ENCODE results near the gene PRR19. TPM values are rescaled to one million over a fixed set of nuclear protein-coding genes. Genes with fewer than 3 reads are reported as not detected.

Gene PRR19
- total RNA-seq, 4 donors from 2014 or later: 0.30 to 0.44 TPM; not detected in 2

- 64 to 66% methylated on average over 6 of the region's 6 CpGs for WGBS, 2 donors
- Histone ChIP-seq H3K4me1 (peaks cover 0 to 61% (median 8%) of the 10 kb centered on the region in 4 donors), H3K27ac (no peak overlapping the region), H3K36me3 (peaks cover 0 to 32% (median 0%) of the 10 kb centered on the region in 3 donors), H3K9me3 (no peaks in the 10 kb centered on the region), H3K4me3 (no peak overlapping the region), H3K27me3 (no peaks in the 10 kb centered on the region)
- TF ChIP-seq POLR2A (IDR thresholded peaks at IDR 0.05): no peak
- TF ChIP-seq EP300 (IDR thresholded peaks at IDR 0.05): no peak
- no peak for DNase-seq (ENCODE audit: low spot score in 2 of 2)
Measured at GRCh38 chr19:42332059-42332458, 30.1 kb downstream of the PRR19 start.

GRCh38 chr19:42333018-42333417 lies 31.1 kb downstream of the PRR19 start:
- Histone ChIP-seq H3K4me3 (no peak overlapping the region), H3K27me3 (no peaks in the 10 kb centered on the region), H3K4me1 (peaks cover 0 to 51% (median 8%) of the 10 kb centered on the region in 4 donors), H3K9me3 (no peaks in the 10 kb centered on the region), H3K27ac (no peak overlapping the region), H3K36me3 (peaks cover 0 to 42% (median 0%) of the 10 kb centered on the region in 3 donors)
- DNase-seq (ENCODE audit: low spot score in 2 of 2): no peak
- TF ChIP-seq EP300 (IDR thresholded peaks at IDR 0.05): no peak
- no peak for TF ChIP-seq CTCF (IDR thresholded peaks at IDR 0.05)
- TF ChIP-seq POLR2A (IDR thresholded peaks at IDR 0.05): no peak
- 88% methylated on average over 3 of the region's 3 CpGs for WGBS, 2 donors

- H3K4me3 ChIP-seq: no peak overlapping the region
- H3K36me3 ChIP-seq: peaks cover 0 to 47% (median 0%) of the 10 kb centered on the region in 3 donors
- TF ChIP-seq POLR2A (IDR thresholded peaks at IDR 0.05) (no peak), CTCF (IDR thresholded peaks at IDR 0.05) (no peak)
- H3K27me3 ChIP-seq: no peaks in the 10 kb centered on the region
- H3K27ac ChIP-seq: peak overlapping the region in 1 of 4 donors; percentile 31
- no peak for DNase-seq (ENCODE audit: low spot score in 2 of 2)
- WGBS, 2 donors: 69 to 77% methylated on average over 20 to 21 of the region's 21 CpGs
- peaks cover 0 to 42% (median 8%) of the 10 kb centered on the region in 4 donors for H3K4me1 ChIP-seq
- no peaks in the 10 kb centered on the region for H3K9me3 ChIP-seq
Measured at GRCh38 chr19:42333975-42334696, 32.2 kb downstream of the PRR19 start.

- DNase-seq (ENCODE audit: low spot score in 2 of 2): no peak
- H3K4me1 ChIP-seq: peaks cover 0 to 35% (median 8%) of the 10 kb centered on the region in 4 donors
- no peak overlapping the region for H3K4me3 ChIP-seq
- TF ChIP-seq CTCF (IDR thresholded peaks at IDR 0.05) (no peak), EP300 (IDR thresholded peaks at IDR 0.05) (no peak), POLR2A (IDR thresholded peaks at IDR 0.05) (no peak)
- H3K27ac ChIP-seq: peak overlapping the region in 1 of 4 donors; percentile 31
- H3K27me3 ChIP-seq: no peaks in the 10 kb centered on the region
- peaks cover 0 to 52% (median 0%) of the 10 kb centered on the region in 3 donors for H3K36me3 ChIP-seq
- no peaks in the 10 kb centered on the region for H3K9me3 ChIP-seq
- 76 to 79% methylated on average over 13 of the region's 13 CpGs for whole genome bisulfite sequencing, 2 donors
Measured at GRCh38 chr19:42334697-42335373, 32.9 kb downstream of the PRR19 start.

GRCh38 chr19:42335374-42335936 lies 33.5 kb downstream of the PRR19 start:
- WGBS, 2 donors: 84 to 88% methylated on average over 7 of the region's 7 CpGs
- TF ChIP-seq POLR2A (IDR thresholded peaks at IDR 0.05) (no peak), CTCF (IDR thresholded peaks at IDR 0.05) (no peak), EP300 (IDR thresholded peaks at IDR 0.05) (no peak)
- H3K4me3 ChIP-seq: no peak overlapping the region
- peaks cover 0 to 29% (median 7%) of the 10 kb centered on the region in 4 donors for H3K4me1 ChIP-seq
- DNase-seq (ENCODE audit: low spot score in 2 of 2): no peak
- H3K36me3 ChIP-seq: peaks cover 0 to 58% (median 0%) of the 10 kb centered on the region in 3 donors
- H3K27ac ChIP-seq: no peak overlapping the region
- H3K9me3 ChIP-seq: no peaks in the 10 kb centered on the region
- no peaks in the 10 kb centered on the region for H3K27me3 ChIP-seq

Data from tibial nerve (tissue), 4 donors.